Mesendoderm (in vitro differentiated cells): ENCODE measurements around the gene P4HA1.
A peak's percentile ranks its signal among the peaks of the same experiment; 100 is the strongest.
"Not testable (repeated sequence)": the region's sequence is repeated elsewhere in the genome, so short reads cannot be mapped to it uniquely, and the experiment has no call there.

Source experiments
- DNase-seq: peaks from one replicate; pipeline ENCODE4 v3.0.0; 2013
- H2AK5ac ChIP-seq: 2 replicates; pipeline ENCODE4 v1.6.1; 2013; ENCODE audit warnings: low read length, inconsistent platforms
- H2BK120ac ChIP-seq: 2 replicates; pipeline ENCODE4 v1.6.1; 2013; ENCODE audit warnings: low read depth, mild to moderate bottlenecking, low read length, moderate library complexity, mixed read lengths
- H2BK15ac ChIP-seq: replicated peaks from 2 replicates; pipeline ENCODE4 v1.6.1; 2013; ENCODE audit warnings: low read depth, mild to moderate bottlenecking, moderate library complexity
- H2BK5ac ChIP-seq: 2 replicates; pipeline ENCODE4 v1.6.1; 2013; ENCODE audit warnings: low read length, inconsistent platforms
- H3K18ac ChIP-seq: 2 replicates; pipeline ENCODE4 v1.6.1; 2013; ENCODE audit warnings: mild to moderate bottlenecking, low read length, mixed read lengths
- H3K23ac ChIP-seq: one replicate; pipeline ENCODE4 v1.6.1; 2013; ENCODE audit warnings: low read length
- H3K27ac ChIP-seq: 2 replicates; pipeline ENCODE4 v1.5.1; 2013; ENCODE audit warnings: low read depth, mild to moderate bottlenecking, inconsistent platforms, low read length, moderate library complexity
- H3K27me3 ChIP-seq: 2 replicates; pipeline ENCODE4 v1.6.1; 2013; ENCODE audit warnings: low read length, control low read depth, mild to moderate bottlenecking, inconsistent platforms; ENCODE audit not compliant: insufficient read depth, poor library complexity
- H3K36me3 ChIP-seq: 2 replicates; pipeline ENCODE4 v1.6.1; 2013; ENCODE audit warnings: low read length, inconsistent platforms; ENCODE audit not compliant: control insufficient read depth, insufficient read depth
- H3K4ac ChIP-seq: one replicate; pipeline ENCODE4 v1.6.1; 2013; ENCODE audit warnings: low read depth, mild to moderate bottlenecking, low read length, moderate library complexity
- H3K4me1 ChIP-seq: 2 replicates; pipeline ENCODE4 v1.6.1; 2013; ENCODE audit warnings: low read depth, low read length, inconsistent platforms; ENCODE audit not compliant: control insufficient read depth
- H3K4me2 ChIP-seq: 2 replicates; pipeline ENCODE4 v1.6.1; 2013; ENCODE audit warnings: low read length
- H3K4me3 ChIP-seq: 2 replicates; pipeline ENCODE4 v1.5.1; 2013; ENCODE audit warnings: mild to moderate bottlenecking, low read length
- H3K56ac ChIP-seq: one replicate; pipeline ENCODE4 v1.6.1; 2013; ENCODE audit warnings: low read length
- H3K79me1 ChIP-seq: 2 replicates; pipeline ENCODE4 v1.6.1; 2013; ENCODE audit warnings: low read length, inconsistent platforms
- H3K79me2 ChIP-seq: 2 replicates; pipeline ENCODE4 v1.6.1; 2013; ENCODE audit warnings: mild to moderate bottlenecking, low read length; ENCODE audit not compliant: control insufficient read depth, insufficient read depth
- H3K9ac ChIP-seq: 2 replicates; pipeline ENCODE4 v1.6.1; 2013; ENCODE audit warnings: low read length, inconsistent platforms
- H4K5ac ChIP-seq: one replicate; pipeline ENCODE4 v1.6.1; 2013; ENCODE audit warnings: low read length
- H4K8ac ChIP-seq: one replicate; pipeline ENCODE4 v1.6.1; 2013; ENCODE audit warnings: low read depth, mild to moderate bottlenecking, control low read depth, low read length, moderate library complexity
- WGBS: extraction: QIAGEN DNeasy Blood & Tissue Kit; methylation state at CpG from one replicate; pipeline ENCODE4 v1.1.7; 2013; ENCODE audit warnings: low lambda C conversion rate, missing lambda C conversion rate; ENCODE audit not compliant: insufficient coverage; ENCODE audit errors: extremely low coverage; 5-methylcytosine and 5-hydroxymethylcytosine counted together

The P4HA1 gene

DNA sequence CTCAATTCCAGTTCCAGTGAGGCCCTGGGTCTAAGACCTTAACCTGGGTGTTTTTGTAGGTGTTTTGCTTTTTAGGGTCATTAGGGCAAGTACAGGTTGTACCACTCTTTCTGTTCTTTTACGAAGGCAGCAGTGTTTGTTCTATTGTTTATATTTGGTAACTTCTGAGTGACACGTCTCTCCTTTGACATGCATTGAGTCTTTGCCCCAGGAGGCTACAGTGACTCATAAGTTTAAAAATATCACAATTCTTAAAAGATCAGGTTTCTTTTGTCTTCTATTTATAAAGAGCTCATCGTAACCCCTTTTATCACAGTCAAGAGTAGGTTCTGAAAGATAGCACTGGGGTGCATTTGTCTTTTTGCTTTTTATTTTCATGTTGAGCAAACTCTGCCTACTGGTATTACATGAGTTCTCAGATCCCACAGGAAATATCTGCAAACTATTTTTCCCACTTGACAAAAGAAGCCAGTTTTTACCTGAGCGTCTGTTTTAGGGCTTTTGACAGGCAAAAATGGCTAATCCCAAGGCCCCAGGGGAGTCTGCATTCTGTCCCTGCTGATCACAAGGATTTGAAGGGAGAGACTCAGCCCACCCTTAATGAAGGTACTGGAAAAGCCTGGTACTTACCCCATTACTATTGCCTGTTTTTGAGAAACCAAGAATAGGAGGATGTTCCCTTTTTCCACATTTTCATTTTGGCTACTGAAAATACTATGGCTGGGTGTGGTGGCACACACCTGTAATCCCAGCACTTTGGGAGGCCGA, 21.5 kb upstream of the P4HA1 start:
- H3K18ac ChIP-seq: no peak overlapping the region
- WGBS: no CpG with 5 or more reads among the region's 5 CpGs
- no peak overlapping the region for H3K4me3 ChIP-seq
- H3K23ac ChIP-seq: no peak overlapping the region
- H3K9ac ChIP-seq: no peak overlapping the region
- no peaks in the 10 kb centered on the region for H3K4me1 ChIP-seq
- no peaks in the 10 kb centered on the region for H3K27me3 ChIP-seq
- H3K79me2 ChIP-seq: no peaks in the 10 kb centered on the region
- no peak overlapping the region for H2BK120ac ChIP-seq
- peak overlapping the region; percentile 13 for H4K8ac ChIP-seq
- no peak overlapping the region for H3K27ac ChIP-seq
- no peak overlapping the region for H3K56ac ChIP-seq
- H3K36me3 ChIP-seq: no peaks in the 10 kb centered on the region
- H2BK5ac ChIP-seq: no peak overlapping the region
- no peak overlapping the region for H3K4me2 ChIP-seq
- no peak overlapping the region for H4K5ac ChIP-seq
- DNase-seq: peak; percentile 4
- no peak overlapping the region for H2AK5ac ChIP-seq
- no peaks in the 10 kb centered on the region for H3K79me1 ChIP-seq
- H3K4ac ChIP-seq: no peak overlapping the region
- H2BK15ac ChIP-seq: no peak overlapping the region

- no peak overlapping the region for H3K4ac ChIP-seq
- H3K23ac ChIP-seq: no peak overlapping the region
- no peaks in the 10 kb centered on the region for H3K27me3 ChIP-seq
- no peak overlapping the region for H3K27ac ChIP-seq
- H2AK5ac ChIP-seq: no peak overlapping the region
- no peaks in the 10 kb centered on the region for H3K79me2 ChIP-seq
- H3K4me2 ChIP-seq: no peak overlapping the region
- H2BK15ac ChIP-seq: no peak overlapping the region
- no peak overlapping the region for H3K56ac ChIP-seq
- H3K4me3 ChIP-seq: no peak overlapping the region
- H3K79me1 ChIP-seq: no peaks in the 10 kb centered on the region
- H3K9ac ChIP-seq: no peak overlapping the region
- no CpG with 5 or more reads among the region's 1 CpG for WGBS
- H4K8ac ChIP-seq: no peak overlapping the region
- no peaks in the 10 kb centered on the region for H3K4me1 ChIP-seq
- no peak overlapping the region for H2BK5ac ChIP-seq
- H4K5ac ChIP-seq: no peak overlapping the region
- no peak overlapping the region for H3K18ac ChIP-seq
- no peak overlapping the region for H2BK120ac ChIP-seq
- DNase-seq: no peak
- no peaks in the 10 kb centered on the region for H3K36me3 ChIP-seq
Observed at GRCh38 chr10:73116017-73116416, 19.4 kb upstream of the P4HA1 start.

GRCh38 chr10:73113551-73113950, 16.9 kb upstream of the P4HA1 start:
- Histone ChIP-seq H3K79me1 (no peaks in the 10 kb centered on the region), H3K4me1 (no peaks in the 10 kb centered on the region), H3K23ac (no peak overlapping the region), H3K56ac (no peak overlapping the region), H3K27ac (no peak overlapping the region), H3K36me3 (no peaks in the 10 kb centered on the region), H3K27me3 (no peaks in the 10 kb centered on the region), H3K4me2 (no peak overlapping the region), H2BK120ac (no peak overlapping the region), H3K4me3 (no peak overlapping the region), H3K4ac (no peak overlapping the region), H2BK5ac (no peak overlapping the region), H3K18ac (no peak overlapping the region), H4K8ac (no peak overlapping the region), H4K5ac (no peak overlapping the region), H3K79me2 (no peaks in the 10 kb centered on the region), H2BK15ac (no peak overlapping the region), H3K9ac (no peak overlapping the region), H2AK5ac (no peak overlapping the region)
- DNase-seq: no peak
- WGBS: no CpG with 5 or more reads among the region's 1 CpG

GRCh38 chr10:73112032-73112431, 15.4 kb upstream of the P4HA1 start:
- H4K8ac ChIP-seq, H3K79me2 ChIP-seq, H3K18ac ChIP-seq, H2BK5ac ChIP-seq, H2BK15ac ChIP-seq, H3K23ac ChIP-seq, H4K5ac ChIP-seq, H3K4me2 ChIP-seq, H3K4ac ChIP-seq, H2BK120ac ChIP-seq, H3K79me1 ChIP-seq, H3K4me1 ChIP-seq, H3K27ac ChIP-seq, H3K9ac ChIP-seq, H3K36me3 ChIP-seq, H3K27me3 ChIP-seq, H2AK5ac ChIP-seq, H3K4me3 ChIP-seq, H3K56ac ChIP-seq, DNase-seq: not testable (repeated sequence)
- no CpG with 5 or more reads among the region's 13 CpGs for WGBS

DNA sequence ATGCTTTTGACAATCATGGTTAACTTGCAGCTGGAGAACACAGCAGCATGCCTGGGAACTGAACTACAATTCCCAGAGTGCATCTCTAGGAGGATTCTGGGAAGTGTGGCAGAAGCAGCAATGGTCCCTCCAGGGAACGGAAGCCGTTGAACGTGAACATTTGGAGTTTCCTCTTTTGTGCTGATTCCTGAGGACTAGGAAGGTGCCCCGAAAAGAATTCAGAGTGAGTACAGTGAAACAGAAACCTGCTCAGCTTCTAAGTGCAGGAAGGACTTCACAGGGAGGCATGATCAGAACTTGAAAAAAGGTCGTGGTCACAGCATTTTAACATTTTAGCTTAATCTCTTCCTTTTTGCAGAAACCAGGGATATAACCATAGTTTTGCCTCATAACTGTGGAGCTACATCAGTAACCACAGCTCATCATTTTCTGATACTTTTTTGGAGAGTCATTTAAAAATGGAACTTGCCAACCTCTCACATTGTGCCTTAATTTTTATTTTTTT, 13.7 kb upstream of the P4HA1 start, which contains the start of gene NUDT13:
TSS of gene NUDT13 (plus strand) at position 111 of the 505 bp plus-strand sequence. CDS start 3,911 bp downstream, outside the sequence.
- H3K4ac ChIP-seq: no peak within 1 kb of the TSS
- H3K27ac ChIP-seq: peak within 1 kb of the TSS; percentile 52
- DNase-seq: peak; percentile 90
- H3K27me3 ChIP-seq: no peaks in the 10 kb centered on the region
- no peaks in the 10 kb centered on the region for H3K79me2 ChIP-seq
- H2BK5ac ChIP-seq: no peak within 1 kb of the TSS
- H3K79me1 ChIP-seq: no peaks in the 10 kb centered on the region
- no peak within 1 kb of the TSS for H3K18ac ChIP-seq
- peak within 1 kb of the TSS; percentile 57 for H3K9ac ChIP-seq
- no peak within 1 kb of the TSS for H2BK15ac ChIP-seq
- peak within 1 kb of the TSS; percentile 14 for H4K8ac ChIP-seq
- no peaks in the 10 kb centered on the region for H3K36me3 ChIP-seq
- H3K4me3 ChIP-seq: peak within 1 kb of the TSS; percentile 33
- H2BK120ac ChIP-seq: no peak within 1 kb of the TSS
- H4K5ac ChIP-seq: no peak within 1 kb of the TSS
- peak within 1 kb of the TSS; percentile 14 for H3K4me2 ChIP-seq
- H2AK5ac ChIP-seq: no peak within 1 kb of the TSS
- no peak within 1 kb of the TSS for H3K23ac ChIP-seq
- H3K56ac ChIP-seq: peak within 1 kb of the TSS; percentile 68
- no CpG with 5 or more reads among the region's 5 CpGs for WGBS
- H3K4me1 ChIP-seq: no peaks in the 10 kb centered on the region
